PFSK-1 (cell line): ENCODE results near the gene TP53I11.

Experiments
- POLR2AphosphoS5 ChIP-seq: IDR thresholded peaks from 2 replicates; pipeline ENCODE4 v1.6.1; 2012; ENCODE audit warnings: low read depth, mild to moderate bottlenecking, control low read depth, low read length, moderate library complexity
- REST ChIP-seq, 2 experiments: IDR thresholded peaks; 2 replicates each; pipeline versions ENCODE4 v1.6.1 to v1.8.0; 2011 to 2012; ENCODE audit warnings: low read depth in 2 of 2, low read length in 2 of 2, control low read depth in 1 of 2, inconsistent platforms in 1 of 2, mild to moderate bottlenecking in 1 of 2, moderate library complexity in 1 of 2; ENCODE audit not compliant: insufficient read depth in 1 of 2
- SIN3A ChIP-seq: IDR thresholded peaks from 2 replicates; pipeline ENCODE4 v1.6.1; 2012; ENCODE audit warnings: mild to moderate bottlenecking, low read length, moderate library complexity, borderline replicate concordance; ENCODE audit not compliant: insufficient read depth
- TAF1 ChIP-seq: IDR thresholded peaks from 2 replicates; pipeline ENCODE4 v1.6.1; 2012; ENCODE audit warnings: low read length, control low read depth, borderline replicate concordance; ENCODE audit not compliant: insufficient read depth

GRCh38 chr11:44999068-44999467 lies 48.4 kb upstream of the TP53I11 start:
- TF ChIP-seq REST (IDR thresholded peaks at IDR 0.05; ENCODE audit: insufficient read depth in 1 of 2, low read depth in 2 of 2, low read length in 2 of 2) (no peak), POLR2AphosphoS5 (no peak), TAF1 (no peak), SIN3A (no peak)
